H9 (cell line): ENCODE data around the gene COL18A1. TPM values are rescaled to one million over a fixed set of nuclear protein-coding genes. Genes with fewer than 3 reads are reported as not detected.

Source experiments
- DNase-seq: peaks from one replicate; pipeline ENCODE4 v3.0.0-alpha.2; 2017
- H2AFZ ChIP-seq: one replicate; pipeline ENCODE4 v1.6.1; 2013; ENCODE audit warnings: mild to moderate bottlenecking, low read length, control low read depth, moderate library complexity
- H2AK5ac ChIP-seq: 2 replicates; pipeline ENCODE4 v1.6.1; 2013; ENCODE audit warnings: low read length, control low read depth, mixed read lengths; ENCODE audit not compliant: insufficient read length
- H2BK120ac ChIP-seq: one replicate; pipeline ENCODE4 v1.6.1; 2013; ENCODE audit warnings: low read depth, mild to moderate bottlenecking, low read length, control low read depth, inconsistent platforms; ENCODE audit not compliant: poor library complexity, severe bottlenecking
- H2BK12ac ChIP-seq: 2 replicates; pipeline ENCODE4 v1.6.1; 2013; ENCODE audit warnings: low read length, control low read depth, mixed read lengths, low read depth; ENCODE audit not compliant: insufficient read length
- H2BK15ac ChIP-seq: 2 replicates; pipeline ENCODE4 v1.6.1; 2013; ENCODE audit warnings: low read depth, low read length, control low read depth
- H2BK20ac ChIP-seq: one replicate; pipeline ENCODE4 v1.6.1; 2013; ENCODE audit warnings: low read depth, mild to moderate bottlenecking, low read length, control low read depth, inconsistent platforms; ENCODE audit not compliant: poor library complexity, severe bottlenecking
- H2BK5ac ChIP-seq: 2 replicates; pipeline ENCODE4 v1.6.1; 2013; ENCODE audit warnings: low read length, control low read depth, mixed read lengths; ENCODE audit not compliant: insufficient read length
- H3K14ac ChIP-seq: 2 replicates; pipeline ENCODE4 v1.6.1; 2013; ENCODE audit warnings: low read length, control low read depth; ENCODE audit not compliant: insufficient read depth
- H3K18ac ChIP-seq: 2 replicates; pipeline ENCODE4 v1.6.1; 2013; ENCODE audit warnings: low read depth, mild to moderate bottlenecking, mixed read lengths, low read length, control low read depth; ENCODE audit not compliant: insufficient read length
- H3K23ac ChIP-seq: 2 replicates; pipeline ENCODE4 v1.6.1; 2013; ENCODE audit warnings: low read length, control low read depth, mixed read lengths, low read depth; ENCODE audit not compliant: insufficient read length
- H3K23me2 ChIP-seq: 2 replicates; pipeline ENCODE4 v1.6.1; 2013; ENCODE audit warnings: low read depth, mild to moderate bottlenecking, mixed read lengths, low read length, control low read depth; ENCODE audit not compliant: insufficient read length, poor library complexity, severe bottlenecking
- H3K27ac ChIP-seq: 2 replicates; pipeline ENCODE4 v1.5.1; 2013; ENCODE audit warnings: low read length, control low read depth, mixed read lengths, low read depth; ENCODE audit not compliant: insufficient read length
- H3K27me3 ChIP-seq: 2 replicates; pipeline ENCODE4 v1.6.1; 2013; ENCODE audit warnings: low read length, control low read depth, inconsistent platforms; ENCODE audit not compliant: insufficient read depth
- H3K4ac ChIP-seq: 2 replicates; pipeline ENCODE4 v1.6.1; 2013; ENCODE audit warnings: low read depth, mild to moderate bottlenecking, control low read depth, inconsistent platforms, low read length, moderate library complexity
- H3K4me1 ChIP-seq: 2 replicates; pipeline ENCODE4 v1.6.1; 2013; ENCODE audit warnings: low read length, control low read depth, inconsistent platforms; ENCODE audit not compliant: insufficient read depth
- H3K4me2 ChIP-seq: 2 replicates; pipeline ENCODE4 v1.6.1; 2013; ENCODE audit warnings: low read length, control low read depth, mixed read lengths; ENCODE audit not compliant: insufficient read length, insufficient read depth
- H3K56ac ChIP-seq: 2 replicates; pipeline ENCODE4 v1.6.1; 2013; ENCODE audit warnings: low read depth, mild to moderate bottlenecking, mixed read lengths, low read length, control low read depth; ENCODE audit not compliant: insufficient read length
- H3K79me1 ChIP-seq: 2 replicates; pipeline ENCODE4 v1.6.1; 2013; ENCODE audit warnings: low read depth, mild to moderate bottlenecking, moderate library complexity, low read length, control low read depth, inconsistent platforms; ENCODE audit not compliant: insufficient read depth, poor library complexity, severe bottlenecking
- H3K79me2 ChIP-seq: 2 replicates; pipeline ENCODE4 v1.6.1; 2013; ENCODE audit warnings: low read length, control low read depth, inconsistent platforms; ENCODE audit not compliant: insufficient read depth
- H3K9ac ChIP-seq: 2 replicates; pipeline ENCODE4 v1.6.1; 2013; ENCODE audit warnings: low read length, control low read depth, mixed read lengths; ENCODE audit not compliant: insufficient read length; ENCODE audit errors: extremely low read depth
- H3K9me3 ChIP-seq: one replicate; pipeline ENCODE4 v1.6.1; 2013; ENCODE audit warnings: low read depth, low read length, inconsistent platforms; ENCODE audit not compliant: control insufficient read depth
- H3T11ph ChIP-seq: one replicate; pipeline ENCODE4 v1.6.1; 2013; ENCODE audit warnings: mild to moderate bottlenecking, low read length, control low read depth, inconsistent platforms
- H4K20me1 ChIP-seq: one replicate; pipeline ENCODE4 v1.6.1; 2013; ENCODE audit not compliant: control insufficient read depth, insufficient read length, insufficient read depth
- H4K5ac ChIP-seq: 2 replicates; pipeline ENCODE4 v1.6.1; 2013; ENCODE audit warnings: low read depth, mild to moderate bottlenecking, mixed read lengths, low read length, control low read depth; ENCODE audit not compliant: insufficient read length
- H4K8ac ChIP-seq: replicated peaks from 2 replicates; pipeline ENCODE4 v1.6.1; 2013; ENCODE audit warnings: low read length, control low read depth, mixed read lengths, low read depth; ENCODE audit not compliant: insufficient read length
- H4K91ac ChIP-seq: 2 replicates; pipeline ENCODE4 v1.6.1; 2013; ENCODE audit warnings: low read depth, mild to moderate bottlenecking, moderate library complexity, mixed read lengths, low read length, control low read depth; ENCODE audit not compliant: insufficient read length
- H3K27ac Mint-ChIP-seq, 3 experiments: 2 replicates in 2 of 3; 3 replicates in 1 of 3; pipeline ENCODE4 v1.8.0; 2020 to 2021; ENCODE audit warnings: mixed read lengths in 3 of 3, mild to moderate bottlenecking in 1 of 3, moderate library complexity in 1 of 3
- H3K27me3 Mint-ChIP-seq: 2 replicates; pipeline ENCODE4 v1.8.0; 2021; ENCODE audit warnings: low read depth, mild to moderate bottlenecking, moderate library complexity, mixed read lengths
- H3K36me3 Mint-ChIP-seq, 3 experiments: 2 replicates in 2 of 3; 3 replicates in 1 of 3; pipeline ENCODE4 v1.8.0; 2020 to 2021; ENCODE audit warnings: low read depth in 3 of 3, mixed read lengths in 3 of 3; ENCODE audit not compliant: insufficient read depth in 1 of 3
- H3K4me1 Mint-ChIP-seq, 2 experiments: 2 replicates each; pipeline ENCODE4 v1.8.0; 2020; ENCODE audit warnings: mixed read lengths in 2 of 2
- H3K4me3 Mint-ChIP-seq, 2 experiments: 2 replicates in 1 of 2; 3 replicates in 1 of 2; pipeline ENCODE4 v1.8.0; 2020 to 2021; ENCODE audit warnings: mild to moderate bottlenecking in 2 of 2, mixed read lengths in 2 of 2, moderate library complexity in 1 of 2
- H3K9me3 Mint-ChIP-seq, 2 experiments: 2 replicates in 1 of 2; 3 replicates in 1 of 2; pipeline ENCODE4 v1.8.0; 2020; ENCODE audit warnings: mild to moderate bottlenecking in 2 of 2, mixed read lengths in 2 of 2, moderate library complexity in 1 of 2
- CTCF ChIP-seq: fragments of 200-600 bp; sonication (generic); conservative IDR thresholded peaks from 3 replicates; pipeline ENCODE4 v1.8.0; 2021; ENCODE audit warnings: antibody characterized with exemption, mild to moderate bottlenecking
- WGBS: extraction: QIAGEN DNeasy Blood & Tissue Kit; methylation state at CpG from one replicate; pipeline ENCODE4 v1.1.7; 2013; ENCODE audit warnings: missing lambda C conversion rate, low lambda C conversion rate, mixed read lengths; ENCODE audit not compliant: insufficient read length; ENCODE audit errors: extremely low coverage; 5-methylcytosine and 5-hydroxymethylcytosine counted together
- total RNA-seq: library from RNA; stranded (reverse); gene quantifications from 2 replicates; pipeline ENCODE4 v1.2.1, GENCODE V29; 2021

The COL18A1 gene
- total RNA-seq, 1 experiment from 2014 or later, result 232 TPM

GRCh38 chr21:45562402-45562801, 157.4 kb downstream of the COL18A1 start:
- no peak overlapping the region; a peak in 1 of 5 replicates for H3K4me3 Mint-ChIP-seq
- no peak overlapping the region for H3K9ac ChIP-seq

More at GRCh38 chr21:45562402-45562801, 157.4 kb downstream of the COL18A1 start:
- H3K4me1 ChIP-seq, result no peaks in the 10 kb centered on the region; the same call in 1 of the 2 replicates
- no peaks in the 10 kb centered on the region for H4K20me1 ChIP-seq
- H4K8ac ChIP-seq, result no peak overlapping the region
- H3K4ac ChIP-seq, result no peak overlapping the region
- no peak overlapping the region for H4K91ac ChIP-seq
- H3K9me3 Mint-ChIP-seq, result peaks cover 2 to 5% of the 10 kb centered on the region in 2 experiments; a peak in 3 of 5 replicates
- DNase-seq, result peak; percentile 7
- H2AK5ac ChIP-seq, result no peak overlapping the region
- no peak overlapping the region for H3K27ac Mint-ChIP-seq
- H3K27ac ChIP-seq, result no peak overlapping the region
- H2BK12ac ChIP-seq, result no peak overlapping the region
- H2BK5ac ChIP-seq, result no peak overlapping the region
- H2AFZ ChIP-seq, result no peak overlapping the region
- no peak for TF ChIP-seq CTCF
- H3K4me2 ChIP-seq, result no peak overlapping the region
- peaks cover 46% of the 10 kb centered on the region for H3K27me3 Mint-ChIP-seq
- H3K23ac ChIP-seq, result no peak overlapping the region
- H3K18ac ChIP-seq, result no peak overlapping the region
- peaks cover 15% of the 10 kb centered on the region in 2 experiments for H3K4me1 Mint-ChIP-seq
- no peak overlapping the region for H2BK15ac ChIP-seq
- H2BK120ac ChIP-seq, result no peak overlapping the region
- no peaks in the 10 kb centered on the region for H3K9me3 ChIP-seq
- H3K79me1 ChIP-seq, result no peaks in the 10 kb centered on the region
- H3K14ac ChIP-seq, result no peak overlapping the region
- no CpG with 5 or more reads among the region's 10 CpGs for WGBS
- no peak overlapping the region for H3K56ac ChIP-seq
- no peaks in the 10 kb centered on the region for H3K36me3 Mint-ChIP-seq
- H3K79me2 ChIP-seq, result no peaks in the 10 kb centered on the region
- H3K23me2 ChIP-seq, result no peaks in the 10 kb centered on the region
- H3T11ph ChIP-seq, result no peak overlapping the region
- no peak overlapping the region for H4K5ac ChIP-seq
- no peaks in the 10 kb centered on the region for H3K27me3 ChIP-seq
- H2BK20ac ChIP-seq, result no peak overlapping the region
